ENCODE results near the gene CROCC2.

The CROCC2 gene

GRCh38 chr2:240925191-240925567, 19.0 kb downstream of the CROCC2 start:
- no peak for DNase-seq

GRCh38 chr2:240925568-240926515, 19.7 kb downstream of the CROCC2 start:
- no peak for DNase-seq

GRCh38 chr2:240926516-240927389, 20.6 kb downstream of the CROCC2 start:
- DNase-seq: no peak

- DNase-seq: no peak
Measured at GRCh38 chr2:240927390-240927781, 21.2 kb downstream of the CROCC2 start.

GRCh38 chr2:240928476-240929363, 22.6 kb downstream of the CROCC2 start:
- no peak for DNase-seq

GRCh38 chr2:240929364-240930095, 23.4 kb downstream of the CROCC2 start:
- no peak for DNase-seq

GRCh38 chr2:240930096-240930630, 24.0 kb downstream of the CROCC2 start:
- no peak for DNase-seq

GRCh38 chr2:240930631-240931318, 24.6 kb downstream of the CROCC2 start:
- DNase-seq: no peak

- no peak for DNase-seq
Measured at GRCh38 chr2:240931319-240931949, 25.3 kb downstream of the CROCC2 start.

GRCh38 chr2:240932001-240932723, 26.0 kb downstream of the CROCC2 start:
- DNase-seq: no peak

- no peak for DNase-seq
Measured at GRCh38 chr2:240932724-240933047, 26.6 kb downstream of the CROCC2 start.

GRCh38 chr2:240933048-240933965, 27.2 kb downstream of the CROCC2 start:
- no peak for DNase-seq

GRCh38 chr2:240933966-240934700, 28.0 kb downstream of the CROCC2 start:
- DNase-seq: no peak

GRCh38 chr2:240934701-240935102, 28.6 kb downstream of the CROCC2 start:
- no peak for DNase-seq

GRCh38 chr2:240935103-240935876, 29.2 kb downstream of the CROCC2 start:
- no peak for DNase-seq

- DNase-seq: no peak
Measured at GRCh38 chr2:240936106-240936505, 30.0 kb downstream of the CROCC2 start.

GRCh38 chr2:240946046-240946445, 39.9 kb downstream of the CROCC2 start:
- DNase-seq: no peak

Data from CD4-positive, alpha-beta T cell treated with Interferon gamma for 1 hour (primary cell).